ENCODE data around the gene NGEF.

- TF ChIP-seq POLR2A (IDR thresholded peaks at IDR 0.05) (no peak), CTCF (IDR thresholded peaks at IDR 0.05) (no peak)
Measured at GRCh38 chr2:233060501-233060979, 47.5 kb upstream of the NGEF start.
